GM12801 (cell line): ENCODE measurements around the gene NXN.

Source experiments
- TF ChIP-seq, protein P1 (sequence below): IDR thresholded peaks from one replicate; pipeline ENCODE4 v1.5.1; 2011; ENCODE audit warnings: control low read depth; ENCODE audit not compliant: insufficient read length; ENCODE audit errors: extremely low read depth

Gene NXN

GRCh38 chr17:1004769-1005295, 25.3 kb upstream of the NXN start:
- TF ChIP-seq, protein P1, sequence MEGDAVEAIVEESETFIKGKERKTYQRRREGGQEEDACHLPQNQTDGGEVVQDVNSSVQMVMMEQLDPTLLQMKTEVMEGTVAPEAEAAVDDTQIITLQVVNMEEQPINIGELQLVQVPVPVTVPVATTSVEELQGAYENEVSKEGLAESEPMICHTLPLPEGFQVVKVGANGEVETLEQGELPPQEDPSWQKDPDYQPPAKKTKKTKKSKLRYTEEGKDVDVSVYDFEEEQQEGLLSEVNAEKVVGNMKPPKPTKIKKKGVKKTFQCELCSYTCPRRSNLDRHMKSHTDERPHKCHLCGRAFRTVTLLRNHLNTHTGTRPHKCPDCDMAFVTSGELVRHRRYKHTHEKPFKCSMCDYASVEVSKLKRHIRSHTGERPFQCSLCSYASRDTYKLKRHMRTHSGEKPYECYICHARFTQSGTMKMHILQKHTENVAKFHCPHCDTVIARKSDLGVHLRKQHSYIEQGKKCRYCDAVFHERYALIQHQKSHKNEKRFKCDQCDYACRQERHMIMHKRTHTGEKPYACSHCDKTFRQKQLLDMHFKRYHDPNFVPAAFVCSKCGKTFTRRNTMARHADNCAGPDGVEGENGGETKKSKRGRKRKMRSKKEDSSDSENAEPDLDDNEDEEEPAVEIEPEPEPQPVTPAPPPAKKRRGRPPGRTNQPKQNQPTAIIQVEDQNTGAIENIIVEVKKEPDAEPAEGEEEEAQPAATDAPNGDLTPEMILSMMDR, result no peak

DNA sequence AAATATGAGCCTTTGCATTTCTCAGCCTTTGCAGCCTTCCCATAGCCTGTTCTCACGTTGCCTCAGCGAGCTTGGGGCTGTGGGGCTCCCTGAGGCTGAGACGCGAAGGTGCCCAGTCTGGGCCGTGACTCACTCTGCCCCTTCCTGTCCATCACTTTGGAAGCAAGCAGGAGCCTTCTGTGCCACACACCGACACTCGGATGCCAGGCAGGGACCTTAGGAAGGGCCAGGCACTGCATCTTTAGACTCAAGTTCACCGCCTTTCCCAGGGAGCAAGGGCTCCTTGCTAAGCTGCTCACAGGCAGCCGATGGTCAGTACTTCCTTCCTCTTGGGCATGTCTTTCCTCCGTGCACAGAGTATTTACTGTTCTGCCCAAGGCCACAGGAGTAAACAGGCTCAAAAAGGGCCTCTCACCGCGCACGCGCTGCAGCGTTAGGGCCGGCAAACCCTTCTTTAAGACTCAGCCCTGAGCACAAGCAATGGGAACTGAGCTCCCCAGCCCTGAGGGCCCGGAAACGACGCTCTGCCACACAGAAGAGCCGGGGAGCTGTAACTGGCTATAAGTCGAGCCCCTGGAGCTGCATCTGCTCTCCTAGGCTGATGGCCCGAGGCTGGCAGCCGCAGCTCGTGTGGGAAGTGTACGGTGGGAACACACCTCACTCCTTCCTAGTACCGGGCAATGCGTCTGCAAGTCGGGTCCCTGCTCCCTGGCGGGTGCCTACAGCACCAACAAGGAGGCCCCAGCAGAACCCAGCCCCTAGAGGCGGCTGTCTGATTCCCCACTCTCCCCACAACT, 24.6 kb upstream of the NXN start:
- TF ChIP-seq, protein P1, result no peak

- TF ChIP-seq, protein P1, result no peak
Observed at GRCh38 chr17:1003633-1003971, 24.0 kb upstream of the NXN start.

DNA sequence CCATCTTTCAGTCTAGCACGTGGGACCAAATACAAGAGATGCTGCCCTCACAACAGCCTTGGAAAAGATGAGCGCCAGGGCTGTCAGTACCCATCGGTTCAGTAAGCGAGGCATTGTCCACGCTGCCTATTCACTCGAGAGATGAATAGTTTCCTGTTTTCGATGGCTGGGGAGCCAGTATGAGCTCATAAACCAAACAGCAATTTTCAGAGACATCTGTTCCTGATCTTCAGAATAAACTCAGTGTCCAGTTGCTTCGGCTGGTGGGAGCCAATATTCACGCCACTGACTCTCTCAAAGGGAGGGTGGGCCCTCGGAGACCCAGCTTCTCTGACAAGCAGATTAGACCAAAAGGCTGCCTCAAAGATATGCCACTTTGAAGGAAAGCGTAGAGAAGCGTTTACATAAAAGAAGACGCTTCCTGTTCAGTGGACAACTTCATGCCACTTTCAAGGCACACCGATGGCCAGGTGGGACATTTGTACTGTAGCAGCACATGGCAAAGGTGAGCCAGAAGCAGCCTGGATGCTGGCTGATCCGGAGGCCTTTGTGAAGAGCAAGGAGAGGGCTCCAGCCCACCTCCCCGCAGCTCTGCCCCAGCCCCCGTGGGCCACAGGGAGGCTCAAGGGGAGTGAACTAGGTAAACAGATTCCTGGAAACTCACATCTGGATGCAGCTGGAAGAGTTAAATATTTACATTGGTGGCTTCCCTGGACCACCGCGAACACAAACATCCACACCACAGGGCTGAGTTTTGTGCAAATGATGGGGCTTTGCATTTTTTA, 23.4 kb upstream of the NXN start:
- TF ChIP-seq, protein P1, result no peak

GRCh38 chr17:1002412-1002753, 22.8 kb upstream of the NXN start:
- TF ChIP-seq, protein P1, result no peak

GRCh38 chr17:1001640-1002411, 22.2 kb upstream of the NXN start:
- TF ChIP-seq, protein P1, result no peak
